Keratinocyte (primary cell): ENCODE measurements around the gene NR1I3. TPM values are rescaled to one million over a fixed set of nuclear protein-coding genes. Genes with fewer than 3 reads are reported as not detected.

Experiments
- DNase-seq: peaks from one replicate; pipeline ENCODE4 v3.0.0-alpha.2; 2011; ENCODE audit warnings: low read depth, missing footprints, low spot score
- FAIRE-seq: peaks from 2 replicates; lab custom pipeline; 2011; peaks lifted over from hg19 to GRCh38; lab: Jason Lieb, UNC
- H2AFZ ChIP-seq: 2 replicates; pipeline ENCODE4 v1.6.0; 2012; ENCODE audit warnings: low read length, control low read depth, inconsistent platforms; ENCODE audit not compliant: control insufficient read depth
- H3K27ac ChIP-seq: 2 replicates; pipeline ENCODE4 v1.5.1; 2011; ENCODE audit warnings: low read length; ENCODE audit not compliant: control insufficient read depth, insufficient read depth
- H3K27me3 ChIP-seq: 3 replicates; pipeline ENCODE4 v1.6.0; 2011; ENCODE audit warnings: low read length; ENCODE audit not compliant: control insufficient read depth, insufficient read depth; ENCODE audit errors: extremely low read depth
- H3K36me3 ChIP-seq, 2 experiments: 2 replicates in 1 of 2; 3 replicates in 1 of 2; pipeline ENCODE4 v1.5.1; 2011; ENCODE audit warnings: low read length in 2 of 2, mild to moderate bottlenecking in 1 of 2; ENCODE audit not compliant: control insufficient read depth in 2 of 2, insufficient read depth in 2 of 2; ENCODE audit errors: extremely low read depth in 1 of 2
- H3K4me1 ChIP-seq: 3 replicates; pipeline ENCODE4 v1.5.1; 2011; ENCODE audit warnings: low read length; ENCODE audit not compliant: control insufficient read depth, insufficient read depth; ENCODE audit errors: extremely low read depth
- H3K4me2 ChIP-seq: 3 replicates; pipeline ENCODE4 v1.6.0; 2011; ENCODE audit warnings: low read depth, low read length; ENCODE audit not compliant: control insufficient read depth, insufficient read depth; ENCODE audit errors: extremely low read depth
- H3K4me3 ChIP-seq, 3 experiments: fragments of 200-600 bp in 1 of 3; sonication (generic) in 1 of 3; 2 replicates in 2 of 3; 3 replicates in 1 of 3; pipeline ENCODE4 v1.5.1; 2011 to 2016; ENCODE audit warnings: low read length in 3 of 3, mild to moderate bottlenecking in 3 of 3, control low read depth in 2 of 3, inconsistent platforms in 1 of 3, low read depth in 1 of 3, mixed read lengths in 1 of 3, mixed run types in 1 of 3, moderate library complexity in 1 of 3; ENCODE audit not compliant: control insufficient read depth in 2 of 3, insufficient read depth in 2 of 3; ENCODE audit errors: extremely low read depth in 1 of 3
- H3K79me2 ChIP-seq: 2 replicates; pipeline ENCODE4 v1.6.0; 2012; ENCODE audit warnings: low read length; ENCODE audit not compliant: control insufficient read depth, insufficient read depth
- H3K9ac ChIP-seq: 3 replicates; pipeline ENCODE4 v1.6.0; 2011; ENCODE audit warnings: low read length; ENCODE audit not compliant: control insufficient read depth, insufficient read depth; ENCODE audit errors: extremely low read depth
- H3K9me1 ChIP-seq: 3 replicates; pipeline ENCODE4 v1.6.0; 2011; ENCODE audit warnings: low read length; ENCODE audit not compliant: control insufficient read depth, insufficient read depth; ENCODE audit errors: extremely low read depth
- H3K9me3 ChIP-seq: 2 replicates; pipeline ENCODE4 v1.5.1; 2012; ENCODE audit warnings: low read depth, low read length; ENCODE audit not compliant: control insufficient read depth
- H4K20me1 ChIP-seq: 3 replicates; pipeline ENCODE4 v1.6.0; 2011; ENCODE audit warnings: low read length; ENCODE audit not compliant: control insufficient read depth, insufficient read depth; ENCODE audit errors: extremely low read depth
- CTCF ChIP-seq, 3 experiments: IDR thresholded peaks in 1 of 3; conservative IDR thresholded peaks in 1 of 3; optimal IDR thresholded peaks in 1 of 3; 2 replicates in 2 of 3; 3 replicates in 1 of 3; pipeline versions ENCODE3 to v1.5.1; 2011; ENCODE audit warnings: low read length in 3 of 3, mild to moderate bottlenecking in 3 of 3, moderate library complexity in 2 of 3, control low read depth in 1 of 3, inconsistent platforms in 1 of 3; ENCODE audit not compliant: insufficient read depth in 2 of 3; ENCODE audit errors: extremely low read depth in 1 of 3
- EZH2 ChIP-seq: IDR thresholded peaks from one replicate; pipeline ENCODE4 v1.6.1; 2012; ENCODE audit warnings: inconsistent platforms, mild to moderate bottlenecking, low read length, moderate library complexity
- dilution Hi-C: fragments of 300-500 bp; cut with MboI; formaldehyde crosslinking; loops from one replicate; pipeline ENCODE4 v1.7.0; 2020; ENCODE audit warnings: low sequenced_read_pairs; ENCODE audit not compliant: extremely low pct_ligation_motif_present
- polyA plus RNA-seq, 5 experiments: library from polyadenylated mRNA; depleted of rRNA in 3 of 5; stranded (reverse) in 3 of 5; stranded (forward) in 1 of 5; unstranded in 1 of 5; fragments of >200 nt; gene quantifications; 1 replicate in 1 of 5; 2 replicates in 3 of 5; 3 replicates in 1 of 5; pipeline versions ENCODE4 v1.2.1 to v1.2.3, GENCODE V29; 2011 to 2012; ENCODE audit warnings: missing spikeins in 2 of 5, low read depth in 1 of 5, low replicate concordance in 1 of 5

Gene NR1I3
- polyA plus RNA-seq, 1 donor (not counting 4 experiments of a cell fraction or from before 2014, with no cell fraction given), result not detected

GRCh38 chr1:161197560-161198193 lies 40.3 kb downstream of the NR1I3 start:
- no peaks in the 10 kb centered on the region for H3K9me1 ChIP-seq
- H3K4me1 ChIP-seq, result peaks cover 44% of the 10 kb centered on the region
- no peak for DNase-seq
- peak overlapping the region; percentile 27 for H3K4me2 ChIP-seq
- no peak overlapping the region for H3K4me3 ChIP-seq
- FAIRE-seq, result no peak
- dilution Hi-C loops, result no loop called here
- no peaks in the 10 kb centered on the region for H3K36me3 ChIP-seq
- peaks cover 4% of the 10 kb centered on the region for H3K79me2 ChIP-seq
- peak overlapping the region; percentile 46 for H2AFZ ChIP-seq
- no peaks in the 10 kb centered on the region for H3K9me3 ChIP-seq
- no peak for TF ChIP-seq CTCF (optimal IDR thresholded peaks at IDR 0.05 in 1 of 3, IDR thresholded peaks at IDR 0.05 in 1 of 3, conservative IDR thresholded peaks at IDR 0.05 in 1 of 3; ENCODE audit: extremely low read depth in 1 of 3, insufficient read depth in 2 of 3, low read length in 3 of 3)
- TF ChIP-seq EZH2, result no peak
- no peak overlapping the region for H3K27ac ChIP-seq
- no peaks in the 10 kb centered on the region for H3K27me3 ChIP-seq
- no peaks in the 10 kb centered on the region for H4K20me1 ChIP-seq
- H3K9ac ChIP-seq, result peak overlapping the region; percentile 0

GRCh38 chr1:161196521-161197451 lies 41.2 kb downstream of the NR1I3 start:
- Histone ChIP-seq H3K27me3 (no peaks in the 10 kb centered on the region), H3K4me1 (peaks cover 41% of the 10 kb centered on the region), H4K20me1 (no peaks in the 10 kb centered on the region), H3K9ac (no peak overlapping the region), H3K36me3 (no peaks in the 10 kb centered on the region), H2AFZ (no peak overlapping the region), H3K79me2 (no peaks in the 10 kb centered on the region), H3K9me1 (no peaks in the 10 kb centered on the region), H3K4me2 (no peak overlapping the region), H3K27ac (no peak overlapping the region), H3K4me3 (no peak overlapping the region), H3K9me3 (no peaks in the 10 kb centered on the region)
- dilution Hi-C loops, result no loop called here
- DNase-seq (no peak), FAIRE-seq (no peak)
- TF ChIP-seq EZH2 (no peak), CTCF (optimal IDR thresholded peaks at IDR 0.05 in 1 of 3, IDR thresholded peaks at IDR 0.05 in 1 of 3, conservative IDR thresholded peaks at IDR 0.05 in 1 of 3; ENCODE audit: extremely low read depth in 1 of 3, insufficient read depth in 2 of 3, low read length in 3 of 3) (no peak)
